ENCODE measurements around the gene RELL2.

DNA sequence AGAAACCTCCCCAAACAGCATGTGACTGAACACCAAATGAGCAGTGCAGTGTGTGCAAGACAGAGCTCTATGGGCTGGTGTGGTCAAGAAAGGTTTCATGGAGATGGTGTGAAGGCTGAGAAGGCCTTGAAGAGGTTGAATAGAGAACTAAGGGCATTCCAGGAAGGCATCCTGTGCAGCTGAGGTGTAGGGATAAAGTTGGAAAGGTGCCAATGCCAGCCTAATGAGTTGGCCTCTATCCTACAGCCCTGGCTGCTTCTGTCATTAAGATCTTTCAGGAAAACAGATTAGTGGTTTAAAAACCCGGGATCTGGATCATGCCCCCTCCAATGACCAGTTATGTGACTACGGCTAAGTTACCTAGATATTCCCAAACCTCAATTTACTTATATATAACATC, 4.1 kb upstream of the RELL2 start:
- TF ChIP-seq, protein P1, sequence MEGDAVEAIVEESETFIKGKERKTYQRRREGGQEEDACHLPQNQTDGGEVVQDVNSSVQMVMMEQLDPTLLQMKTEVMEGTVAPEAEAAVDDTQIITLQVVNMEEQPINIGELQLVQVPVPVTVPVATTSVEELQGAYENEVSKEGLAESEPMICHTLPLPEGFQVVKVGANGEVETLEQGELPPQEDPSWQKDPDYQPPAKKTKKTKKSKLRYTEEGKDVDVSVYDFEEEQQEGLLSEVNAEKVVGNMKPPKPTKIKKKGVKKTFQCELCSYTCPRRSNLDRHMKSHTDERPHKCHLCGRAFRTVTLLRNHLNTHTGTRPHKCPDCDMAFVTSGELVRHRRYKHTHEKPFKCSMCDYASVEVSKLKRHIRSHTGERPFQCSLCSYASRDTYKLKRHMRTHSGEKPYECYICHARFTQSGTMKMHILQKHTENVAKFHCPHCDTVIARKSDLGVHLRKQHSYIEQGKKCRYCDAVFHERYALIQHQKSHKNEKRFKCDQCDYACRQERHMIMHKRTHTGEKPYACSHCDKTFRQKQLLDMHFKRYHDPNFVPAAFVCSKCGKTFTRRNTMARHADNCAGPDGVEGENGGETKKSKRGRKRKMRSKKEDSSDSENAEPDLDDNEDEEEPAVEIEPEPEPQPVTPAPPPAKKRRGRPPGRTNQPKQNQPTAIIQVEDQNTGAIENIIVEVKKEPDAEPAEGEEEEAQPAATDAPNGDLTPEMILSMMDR (conservative IDR thresholded peaks at IDR 0.05 in 1 of 2, IDR thresholded peaks at IDR 0.05 in 1 of 2; ENCODE audit: extremely low read depth in 1 of 2, insufficient read depth in 1 of 2, low read depth in 1 of 2, low read length in 2 of 2), result no peak
- no peak for TF ChIP-seq EZH2 (IDR thresholded peaks at IDR 0.05; ENCODE audit: borderline replicate concordance, low read length)
